ENCODE data around the gene PJVK.
"Not testable (repeated sequence)": the region's sequence is repeated elsewhere in the genome, so short reads cannot be mapped to it uniquely, and the experiment has no call there.

PJVK gene

DNA sequence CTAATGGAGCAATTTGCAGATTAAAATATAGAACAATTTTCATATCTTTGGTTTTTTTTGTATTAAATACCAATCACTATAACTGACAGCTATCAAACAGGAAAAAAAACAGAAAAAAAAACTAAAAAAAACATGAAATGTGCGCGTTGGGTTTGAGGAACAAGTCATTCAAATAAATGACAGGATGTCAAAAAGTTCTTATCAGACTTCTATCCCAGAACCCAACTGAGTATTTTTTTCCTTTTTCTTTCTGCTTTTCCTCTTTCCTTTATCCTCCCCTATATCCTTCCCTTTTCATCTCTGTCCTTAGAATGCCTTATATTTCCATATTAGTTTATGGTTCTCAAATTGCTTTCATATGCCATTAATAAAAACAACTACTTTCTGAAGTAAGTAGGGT is 14.5 kb upstream of the PJVK start:
- no peak for DNase-seq

DNA sequence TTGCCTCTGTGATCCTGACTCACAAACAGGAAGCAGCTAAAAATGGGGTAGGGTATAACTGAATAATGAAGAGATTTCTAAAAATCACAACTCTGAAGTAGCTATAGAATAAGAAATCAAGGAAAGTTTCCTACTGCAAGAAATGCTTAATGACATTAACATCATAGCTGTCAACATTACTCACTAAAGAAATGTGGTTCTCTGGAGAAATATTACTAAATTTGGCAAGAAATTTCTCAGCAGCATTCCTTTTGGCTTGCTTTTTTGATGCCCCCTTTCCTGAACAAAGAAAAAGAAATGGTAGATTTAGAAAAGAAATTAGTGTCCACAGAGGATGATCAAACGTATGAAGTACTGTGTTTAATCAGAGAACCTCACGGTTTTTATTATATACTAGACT is 9.8 kb upstream of the PJVK start:
- no peak for DNase-seq

DNA sequence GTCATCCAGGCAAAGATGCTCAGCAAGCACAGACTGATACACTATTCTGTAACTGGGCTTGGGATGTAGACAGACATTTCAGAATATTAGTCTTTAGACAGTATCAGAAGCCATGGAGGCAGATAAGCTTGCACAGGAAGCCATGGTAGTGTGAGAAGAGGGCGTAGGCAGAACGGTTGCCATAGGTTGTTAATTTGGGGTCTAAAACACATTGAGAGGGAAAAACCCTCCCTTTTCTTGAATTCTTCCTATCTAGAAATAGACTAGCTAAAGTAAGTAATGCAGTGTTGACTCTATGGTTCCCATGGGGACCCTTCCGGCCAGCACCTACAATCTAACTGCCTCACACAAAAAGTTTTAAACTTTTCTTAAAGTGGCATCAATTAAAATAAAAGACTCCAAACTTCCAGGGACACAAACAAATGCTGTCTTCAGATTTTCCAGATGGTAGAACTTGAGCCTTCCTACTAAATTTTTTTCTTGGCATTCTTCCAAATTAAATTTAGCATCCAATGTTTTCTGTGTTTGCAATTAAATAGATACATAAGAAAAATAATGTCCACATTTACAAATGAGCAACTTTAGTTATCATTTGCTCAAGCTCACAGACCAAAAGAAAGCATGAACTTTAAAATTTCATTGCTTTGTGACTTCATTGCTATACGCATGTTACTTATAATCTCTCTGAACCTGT is 2.1 kb upstream of the PJVK start:
- no peak for DNase-seq

DNA sequence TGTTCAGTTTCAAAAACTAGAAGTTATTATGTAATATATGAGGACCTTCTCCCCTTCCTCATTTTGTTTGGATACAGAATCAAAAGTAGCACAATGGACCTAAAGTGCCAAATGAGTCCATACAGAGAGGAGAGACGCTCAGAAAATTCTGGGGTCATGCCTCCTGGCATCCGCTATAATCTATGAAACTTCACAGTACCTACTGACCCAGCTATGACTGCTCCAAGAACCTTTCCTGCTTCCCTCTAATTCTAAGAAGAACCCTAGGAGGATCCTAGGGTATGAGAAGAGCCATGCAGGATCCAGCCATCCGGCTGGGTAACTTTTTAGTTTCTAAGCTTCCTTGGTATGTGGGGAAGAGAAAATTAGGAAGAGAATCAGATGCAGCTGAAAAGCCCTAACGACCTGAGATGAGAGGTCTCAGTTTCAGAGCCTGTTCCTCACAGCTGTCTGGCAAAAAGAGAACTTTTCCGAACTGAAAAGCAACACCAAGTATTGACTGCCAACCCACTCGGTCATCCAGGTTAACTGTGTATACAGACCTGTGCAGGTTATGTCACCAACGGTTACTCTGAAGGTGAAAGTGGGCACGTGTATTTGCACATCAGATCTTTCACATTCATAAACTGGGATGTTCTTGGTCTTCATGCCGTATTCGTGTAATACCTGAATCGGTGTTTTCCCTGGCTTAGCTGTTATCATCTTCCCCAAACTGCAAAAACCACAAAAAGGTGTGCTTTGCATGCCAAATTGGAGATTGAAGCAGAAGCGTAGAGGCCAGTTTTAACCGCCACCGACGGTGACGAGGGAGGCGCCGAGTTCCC is 1.3 kb upstream of the PJVK start:
- no peak for DNase-seq

DNA sequence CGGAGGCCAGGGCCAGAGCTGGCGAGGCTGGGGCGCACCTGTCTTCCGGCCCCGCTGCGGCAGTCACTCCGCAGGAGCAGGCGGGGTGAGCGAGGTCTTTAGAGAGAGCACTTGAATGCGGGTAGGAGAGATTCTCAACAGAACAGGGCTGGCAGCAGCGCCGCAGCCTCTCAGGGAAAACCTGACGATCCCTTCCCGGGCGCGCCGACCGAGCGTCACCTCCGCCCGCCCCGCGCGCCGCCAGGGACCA is 729 bp upstream of the PJVK start:
- DNase-seq: peak in 4 of 6 experiments; percentile 76 to 87 (median 86)

DNA sequence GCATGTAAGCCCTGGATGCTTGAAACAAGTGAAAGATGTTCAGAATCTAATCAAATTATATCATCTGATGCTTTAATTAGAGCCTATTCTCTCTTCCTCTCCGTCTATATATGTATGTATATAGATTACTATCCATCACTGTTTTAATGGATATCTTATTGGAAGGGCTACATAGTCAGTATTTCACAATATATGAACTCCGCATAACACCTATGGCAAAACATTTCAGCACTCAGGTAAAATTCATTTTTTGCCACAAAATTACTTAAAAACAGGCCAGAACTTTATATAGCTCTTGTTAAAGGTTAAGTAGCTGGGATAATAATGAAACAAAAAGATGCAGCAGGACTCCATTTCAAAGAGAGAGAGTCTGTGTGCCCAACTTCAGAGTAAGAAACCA is 1.2 kb downstream of the PJVK start:
- DNase-seq: no peak

DNA sequence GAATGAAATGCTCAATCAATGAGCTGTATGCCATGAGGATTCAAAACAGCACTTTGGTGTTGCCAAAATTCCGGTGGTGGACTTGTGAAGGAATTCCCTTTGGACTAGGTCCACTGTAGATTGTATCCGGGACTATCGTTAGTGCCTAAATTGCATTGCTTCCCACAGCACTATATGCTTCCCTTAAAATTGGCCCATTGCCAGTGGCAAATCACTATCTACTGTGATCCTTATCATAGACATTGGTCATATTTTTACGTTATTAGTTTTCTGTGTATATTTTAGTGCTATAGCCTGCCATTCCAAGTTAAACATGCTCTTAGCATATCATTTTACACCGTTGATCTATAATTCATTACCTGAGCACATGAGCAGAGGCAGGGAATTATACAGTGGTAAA is 1.7 kb downstream of the PJVK start:
- DNase-seq: no peak

DNA sequence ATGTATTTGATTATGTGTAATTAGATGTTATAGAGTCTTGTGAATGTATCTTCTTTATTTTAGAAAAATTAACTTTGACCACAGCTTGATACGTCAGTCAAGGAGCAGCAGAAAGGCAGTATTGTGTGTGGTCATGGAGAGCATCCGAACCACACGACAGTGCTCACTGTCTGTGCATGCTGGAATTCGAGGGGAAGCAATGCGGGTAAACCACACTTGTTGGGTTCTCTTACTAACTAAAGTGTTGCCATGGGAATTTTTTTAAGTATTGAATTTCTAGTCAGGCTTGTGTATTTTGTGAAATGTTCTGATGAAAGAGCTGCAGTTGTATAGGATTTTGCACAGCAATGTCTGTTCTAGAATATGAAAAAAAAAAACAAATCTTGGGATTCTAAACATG is 4.8 kb downstream of the PJVK start:
- no peak for DNase-seq

DNA sequence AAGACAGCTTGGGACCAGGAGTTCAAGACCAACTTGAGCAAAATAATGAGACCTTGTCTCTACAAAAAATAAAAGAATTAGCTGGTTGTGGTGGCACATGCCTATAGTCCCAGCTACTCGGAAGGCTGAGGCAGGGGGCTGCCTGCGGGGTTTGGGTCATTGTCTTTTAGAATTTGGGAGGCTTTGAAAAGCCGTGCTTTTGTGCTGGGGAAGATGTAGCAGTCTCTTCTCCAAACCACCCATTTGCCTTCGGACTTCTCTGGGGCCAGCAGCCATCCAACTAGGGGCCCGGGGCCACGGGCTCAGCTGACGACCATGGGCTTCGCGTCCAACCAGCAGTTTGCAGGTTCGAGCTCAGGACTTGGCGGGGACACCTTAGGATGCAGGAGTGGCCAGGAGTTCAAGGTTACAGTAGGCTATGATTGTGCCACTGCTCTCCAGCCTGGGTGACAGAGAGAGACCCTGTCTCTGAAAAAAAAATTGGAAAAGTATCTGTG is 6.3 kb downstream of the PJVK start:
- DNase-seq: no peak

DNA sequence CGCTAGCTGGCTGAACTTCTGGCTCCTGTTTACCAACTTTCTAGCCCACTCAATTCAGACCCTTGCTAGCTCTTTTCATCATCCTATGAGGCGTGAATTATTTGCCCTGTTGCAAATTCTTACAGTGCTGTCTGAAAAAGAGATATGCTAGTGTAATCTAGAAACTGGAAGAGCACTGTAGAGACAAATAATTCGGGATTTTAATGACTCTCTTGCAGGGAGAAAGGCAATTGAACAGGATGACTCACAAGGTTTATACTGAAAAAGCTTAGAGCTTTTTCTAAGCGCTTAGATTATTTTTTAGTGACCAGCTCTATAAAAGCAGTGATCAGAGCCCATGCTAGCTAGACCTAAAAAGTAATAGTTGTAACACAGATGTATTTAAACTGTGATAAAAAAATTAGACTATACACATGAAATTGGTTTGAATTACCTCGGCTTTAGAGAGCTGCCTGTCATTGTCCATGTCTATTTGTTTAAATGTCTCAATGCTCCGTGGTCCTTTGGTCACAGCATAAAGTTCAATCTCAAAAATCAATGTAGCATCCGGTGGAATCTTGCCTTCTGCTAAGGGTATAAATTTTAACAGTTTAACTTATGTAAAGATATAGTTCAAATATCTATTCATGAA is 18.2 kb downstream of the PJVK start:
- DNase-seq: no peak

DNA sequence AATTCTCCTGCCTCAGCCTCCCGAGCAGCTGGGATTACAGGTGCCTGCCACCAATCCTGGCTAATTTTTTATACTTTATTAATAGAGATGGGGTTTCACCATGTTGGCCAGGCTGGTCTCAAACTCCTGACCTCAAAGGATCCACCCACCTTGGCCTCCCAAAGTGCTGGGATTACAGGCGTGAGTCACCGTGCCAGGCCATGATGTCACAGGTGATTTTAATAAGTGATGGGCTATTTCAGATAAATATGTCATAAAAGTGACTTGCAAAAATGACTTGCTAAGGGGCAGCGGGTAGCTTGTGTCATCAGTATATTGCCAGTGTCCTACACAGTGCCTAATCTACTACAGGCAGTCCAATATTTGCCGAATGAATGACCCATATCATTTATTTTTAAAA is 20.1 kb downstream of the PJVK start:
- not testable (repeated sequence) for DNase-seq

DNA sequence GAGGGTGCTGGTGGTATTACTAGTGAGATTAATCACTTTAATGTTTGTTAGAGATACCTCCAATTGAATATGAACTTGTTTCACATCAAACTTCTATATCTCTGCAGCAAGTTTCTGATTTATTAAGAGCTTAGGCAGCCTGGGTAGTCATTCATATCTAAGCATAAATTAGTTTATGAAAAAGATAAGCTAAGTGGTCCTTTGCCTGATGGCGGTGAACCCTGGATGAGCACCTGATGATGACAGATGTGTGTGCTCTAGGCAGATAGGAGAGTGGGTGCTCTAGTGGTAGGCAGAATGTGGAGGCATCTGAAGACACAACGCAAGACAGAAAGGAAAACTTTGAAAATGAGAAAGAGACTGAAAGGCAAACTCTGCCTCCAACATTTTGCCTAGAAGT is 22.2 kb downstream of the PJVK start:
- no peak for DNase-seq

DNA sequence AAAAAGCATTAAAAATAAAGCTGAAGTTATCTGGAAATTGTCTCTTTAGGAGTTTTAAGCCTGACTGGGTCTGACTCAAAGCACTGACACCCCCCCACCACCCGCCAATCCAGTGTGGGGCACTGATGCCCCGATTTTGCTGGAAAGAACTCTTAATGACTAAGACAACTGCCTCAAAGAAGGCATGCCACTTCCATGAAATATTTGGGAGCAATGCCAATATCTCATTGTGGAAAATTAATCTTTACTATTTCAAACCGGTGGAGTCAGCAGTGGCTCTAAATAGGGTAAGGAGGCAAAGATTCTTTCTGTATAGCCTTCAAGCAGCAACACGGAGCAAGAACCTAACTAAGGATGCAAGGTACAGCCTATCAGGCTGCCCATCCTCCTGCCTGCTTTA is 22.8 kb downstream of the PJVK start:
- no peak for DNase-seq

DNA sequence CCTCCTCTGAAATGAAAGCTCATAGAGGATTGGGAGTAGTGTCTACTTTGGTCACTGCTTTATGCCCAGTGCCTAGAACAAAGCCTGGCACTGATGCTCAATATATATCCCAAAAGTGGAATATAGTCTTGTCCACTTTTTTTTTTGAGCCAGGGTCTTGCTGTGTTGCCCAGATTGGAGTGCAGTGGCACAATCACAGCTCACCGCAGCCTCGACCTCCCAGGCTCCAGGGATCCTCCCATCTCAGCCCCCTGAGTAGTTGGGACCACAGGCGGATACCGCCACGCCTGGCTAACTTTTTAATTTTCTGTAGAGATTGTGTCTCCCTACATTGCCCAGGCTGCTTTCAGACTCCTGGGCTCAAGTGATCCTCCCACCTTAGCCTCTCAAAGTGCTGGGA is 23.4 kb downstream of the PJVK start:
- DNase-seq: no peak

DNA sequence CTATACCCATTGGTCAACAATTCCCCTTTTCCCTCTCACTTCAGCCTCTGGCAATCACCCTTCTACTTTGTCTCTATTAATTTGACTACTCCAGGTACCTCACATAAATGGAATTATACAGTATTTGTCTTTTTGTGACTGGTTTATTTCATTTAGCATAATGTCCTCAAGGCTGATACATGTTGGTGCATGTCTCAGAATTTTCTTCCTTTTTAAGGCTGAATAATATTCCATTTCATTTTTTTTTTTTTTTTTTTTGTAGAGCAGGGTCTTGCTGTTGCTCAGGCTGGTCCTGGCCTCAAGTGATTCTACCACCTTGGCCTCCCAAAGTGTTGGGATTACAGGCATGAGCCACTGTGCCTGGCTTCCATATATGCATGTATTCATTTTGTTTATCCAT is 25.3 kb downstream of the PJVK start:
- no peak for DNase-seq

DNA sequence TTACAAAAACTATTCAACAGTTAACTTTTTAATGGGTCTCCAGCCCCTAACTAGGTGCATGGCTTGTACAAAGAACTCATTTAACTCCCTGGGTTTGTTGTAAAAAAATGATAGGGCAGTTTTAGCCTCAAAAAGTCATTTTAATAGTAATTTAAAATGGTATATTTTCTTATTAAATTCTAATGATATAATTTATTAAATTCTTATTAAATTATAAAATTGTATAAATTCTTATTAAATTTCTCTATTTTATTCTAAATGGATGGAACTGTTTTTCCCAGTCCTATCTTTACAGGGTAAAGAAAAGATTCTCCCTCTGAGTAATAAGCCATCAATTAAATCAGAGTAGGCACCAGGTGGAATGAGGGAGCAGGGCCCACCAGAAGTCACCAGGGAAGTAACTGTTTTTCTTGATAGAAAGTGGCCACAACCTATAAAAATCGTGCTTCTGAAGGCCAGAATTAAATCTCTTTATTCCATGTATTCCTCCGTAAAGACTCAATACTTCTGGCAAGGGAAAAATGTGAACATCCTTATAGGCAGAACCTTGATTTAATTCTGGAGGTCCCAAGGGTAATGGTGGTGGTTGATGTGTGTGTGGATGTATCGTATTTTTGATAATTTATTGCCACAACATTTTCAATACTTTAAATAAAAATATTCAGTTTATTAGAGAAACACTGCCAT is 26.4 kb downstream of the PJVK start:
- no peak for DNase-seq

DNA sequence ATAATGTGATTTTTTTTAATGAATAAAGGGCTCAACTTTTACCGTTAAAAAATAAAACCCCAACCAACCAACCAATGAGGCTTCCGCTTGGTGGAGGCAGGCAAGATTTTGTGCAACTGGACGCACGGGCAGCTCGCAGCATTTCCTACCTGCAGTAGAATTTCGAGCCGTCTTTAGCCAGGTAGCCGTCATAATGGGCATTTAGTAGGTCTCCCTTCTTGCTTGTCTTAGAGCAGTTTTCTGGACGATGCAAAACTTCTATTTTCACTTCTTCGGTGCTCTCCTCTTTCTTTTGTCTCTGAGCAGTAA is 26.9 kb downstream of the PJVK start:
- peak in 1 of 6 experiments; percentile 35 for DNase-seq

DNA sequence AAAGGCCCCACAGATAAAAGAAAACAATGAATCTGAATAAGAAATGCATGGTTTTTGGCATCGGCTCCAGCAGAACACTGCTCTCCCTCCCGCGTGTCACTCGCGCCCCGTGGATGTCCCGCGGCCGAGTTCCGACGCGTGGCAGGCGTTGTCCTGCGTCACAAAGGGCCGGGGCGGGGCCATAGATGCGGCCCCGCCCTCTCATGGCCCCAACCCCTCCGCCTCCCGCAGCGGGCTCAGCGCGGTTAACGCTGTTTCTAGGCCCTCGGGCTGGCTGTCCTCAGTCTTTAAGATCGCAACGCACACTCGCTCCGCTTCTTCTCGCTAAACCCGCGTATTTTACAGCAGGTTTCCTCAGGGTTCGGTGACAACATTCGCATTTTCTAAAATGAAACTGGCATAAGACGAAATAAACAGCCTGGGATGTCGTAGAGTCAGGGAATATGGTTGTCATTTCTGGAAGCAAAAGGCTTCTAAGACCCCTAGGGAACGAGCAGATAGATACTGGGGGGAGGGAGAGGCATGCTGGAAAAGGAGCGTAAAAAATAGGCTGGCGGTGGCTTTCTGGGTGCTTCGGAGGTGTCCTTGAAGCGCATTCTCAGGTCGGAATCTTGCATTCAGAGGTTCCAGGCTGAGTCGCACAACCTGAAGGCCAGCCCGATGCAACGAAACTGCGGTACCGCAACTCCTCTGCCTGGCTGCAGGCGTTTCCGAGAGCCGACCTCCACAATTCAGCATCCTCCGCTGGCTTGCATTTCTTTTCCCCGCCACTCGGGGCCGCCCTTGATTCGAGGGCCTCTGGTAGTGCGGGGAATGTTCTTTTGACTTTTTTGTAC is 27.5 kb downstream of the PJVK start, which contains the start of gene FKBP7:
Gene FKBP7 (minus strand): TSS at position 162 of the 836 bp plus-strand sequence. CDS start 101 bp downstream, at position 61.
- DNase-seq: peak; percentile 74 to 85 (median 82)

DNA sequence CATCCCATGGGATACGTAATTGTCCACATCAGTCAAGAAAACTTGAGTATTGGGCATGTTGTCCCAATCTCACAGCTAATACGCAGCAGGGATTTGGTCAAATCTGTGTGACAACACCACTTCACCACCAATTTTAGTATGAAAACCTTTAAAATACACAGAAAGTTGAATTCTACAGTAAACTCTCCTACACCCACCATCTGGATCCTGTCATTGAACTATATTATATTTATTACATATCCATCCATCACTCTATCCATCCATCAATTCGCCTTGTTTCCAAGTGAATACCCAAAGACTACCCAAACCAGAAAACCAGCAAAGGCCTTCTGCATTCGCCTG is 28.1 kb downstream of the PJVK start:
- DNase-seq: peak in 1 of 6 experiments; percentile 41

DNA sequence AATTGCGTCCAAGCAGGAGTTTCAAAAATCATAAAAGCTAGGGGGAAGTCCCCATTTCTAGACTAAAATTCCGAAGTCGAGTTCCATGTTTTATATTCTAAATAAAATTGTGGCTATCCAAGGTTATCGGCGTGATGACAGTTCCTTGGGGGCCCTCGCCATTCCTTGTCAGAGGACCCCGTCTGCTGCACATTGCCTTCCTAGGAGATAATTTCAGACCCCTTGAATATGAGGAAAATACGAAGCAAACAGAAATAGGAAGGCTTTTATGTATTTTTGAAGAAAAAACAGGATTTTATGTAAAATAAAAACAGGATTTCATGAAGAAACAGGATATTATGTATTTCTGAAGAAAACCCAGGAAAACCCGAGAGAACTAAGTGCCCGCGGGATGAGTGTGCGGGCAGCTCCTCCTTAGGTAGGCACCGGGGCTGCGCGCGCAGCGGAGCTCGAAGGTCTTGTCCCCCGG is 28.6 kb downstream of the PJVK start:
- peak in 1 of 6 experiments; percentile 33 for DNase-seq

DNA sequence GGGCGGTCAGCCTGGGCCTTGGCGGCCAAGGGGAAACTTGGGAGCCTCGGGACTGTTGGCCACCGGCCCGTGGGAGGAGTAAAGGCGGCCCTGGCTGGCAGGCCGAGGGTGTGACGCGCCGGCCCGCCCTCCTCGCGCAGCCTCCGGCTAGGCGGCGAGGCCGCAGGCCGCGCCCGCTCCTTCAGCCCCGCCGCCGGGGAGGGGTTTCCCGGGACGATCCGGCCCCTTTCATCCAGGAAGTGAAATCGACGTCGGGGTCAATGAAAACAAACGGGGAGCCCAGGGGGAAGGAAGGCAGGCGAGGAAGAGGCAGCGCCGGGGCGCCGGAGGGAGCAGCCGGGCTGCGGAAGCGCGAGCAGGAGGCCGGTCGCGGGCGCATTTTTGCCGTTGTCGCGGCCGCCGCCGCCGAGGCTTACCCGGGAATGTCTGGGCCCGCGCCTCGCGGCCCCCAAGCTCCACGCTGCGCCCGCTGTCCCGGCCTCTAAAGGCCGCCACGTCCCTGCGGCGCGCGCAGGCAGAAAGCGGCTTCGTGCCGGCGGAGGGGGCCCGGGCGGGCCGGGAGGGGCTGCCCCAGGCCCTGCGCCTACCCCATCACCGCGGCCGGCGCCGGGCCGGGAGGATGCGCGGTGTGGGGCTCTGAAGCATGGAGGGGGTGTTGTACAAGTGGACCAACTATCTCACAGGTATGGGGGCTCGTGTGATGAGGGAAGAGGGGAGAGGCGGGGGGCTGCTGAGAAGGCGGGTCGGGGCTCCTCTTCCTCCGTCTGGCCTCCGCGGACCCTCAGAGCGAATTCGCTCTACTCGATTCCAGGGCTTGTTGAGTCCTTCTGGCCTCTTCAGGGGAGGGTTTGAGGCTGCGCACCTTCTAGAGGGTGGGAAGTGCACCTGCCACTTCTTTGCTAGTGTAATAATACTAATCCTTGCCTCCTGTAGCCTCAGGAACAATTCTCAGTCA is 29.3 kb downstream of the PJVK start, which contains the start of gene PLEKHA3:
Gene PLEKHA3 (plus strand): TSS at position 231 of the 955 bp plus-strand sequence. CDS start 413 bp downstream, at position 644.
- DNase-seq: peak; percentile 48 to 70 (median 55)

Data from stimulated activated naive CD4-positive, alpha-beta T cell (primary cell).